ENCODE data around the gene FTMT. TPM values are rescaled to one million over a fixed set of nuclear protein-coding genes. Genes with fewer than 3 reads are reported as not detected.

The FTMT gene
- total RNA-seq, 2 experiments from 2014 or later: not detected

DNA sequence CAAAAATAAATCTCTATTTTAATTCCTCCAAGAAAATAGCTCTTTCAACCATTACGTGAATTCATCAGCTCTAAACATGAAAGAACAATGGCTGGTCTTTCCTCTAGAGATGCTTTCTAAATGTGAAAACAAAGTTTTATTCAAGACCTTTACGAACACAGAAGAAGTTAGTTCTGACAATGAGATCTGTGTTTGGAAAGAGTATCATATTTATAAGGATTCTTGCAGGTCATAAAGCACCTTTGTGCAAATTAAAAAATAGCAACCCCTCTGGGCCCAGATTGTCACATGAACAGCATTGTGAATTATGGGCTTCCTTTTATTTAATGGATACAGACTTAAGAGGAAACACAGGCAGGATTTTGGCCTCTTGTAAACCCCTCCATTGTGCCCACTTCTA, 17.7 kb upstream of the FTMT start:
- no peaks in the 10 kb centered on the region for H3K36me3 ChIP-seq (ENCODE audit: insufficient read depth, low read length)
- no peaks in the 10 kb centered on the region for H4K20me1 ChIP-seq (ENCODE audit: insufficient read depth, low read length)
- H3K4me3 ChIP-seq (ENCODE audit: low read depth, low read length, poor library complexity, severe bottlenecking): no peak overlapping the region
- H3K79me2 ChIP-seq (ENCODE audit: insufficient read depth, low read depth, low read length): no peaks in the 10 kb centered on the region
- intact Hi-C loops (cut with micrococcal nuclease; ENCODE audit: unreplicated experiment): no loop called here
- TF ChIP-seq, protein P1, sequence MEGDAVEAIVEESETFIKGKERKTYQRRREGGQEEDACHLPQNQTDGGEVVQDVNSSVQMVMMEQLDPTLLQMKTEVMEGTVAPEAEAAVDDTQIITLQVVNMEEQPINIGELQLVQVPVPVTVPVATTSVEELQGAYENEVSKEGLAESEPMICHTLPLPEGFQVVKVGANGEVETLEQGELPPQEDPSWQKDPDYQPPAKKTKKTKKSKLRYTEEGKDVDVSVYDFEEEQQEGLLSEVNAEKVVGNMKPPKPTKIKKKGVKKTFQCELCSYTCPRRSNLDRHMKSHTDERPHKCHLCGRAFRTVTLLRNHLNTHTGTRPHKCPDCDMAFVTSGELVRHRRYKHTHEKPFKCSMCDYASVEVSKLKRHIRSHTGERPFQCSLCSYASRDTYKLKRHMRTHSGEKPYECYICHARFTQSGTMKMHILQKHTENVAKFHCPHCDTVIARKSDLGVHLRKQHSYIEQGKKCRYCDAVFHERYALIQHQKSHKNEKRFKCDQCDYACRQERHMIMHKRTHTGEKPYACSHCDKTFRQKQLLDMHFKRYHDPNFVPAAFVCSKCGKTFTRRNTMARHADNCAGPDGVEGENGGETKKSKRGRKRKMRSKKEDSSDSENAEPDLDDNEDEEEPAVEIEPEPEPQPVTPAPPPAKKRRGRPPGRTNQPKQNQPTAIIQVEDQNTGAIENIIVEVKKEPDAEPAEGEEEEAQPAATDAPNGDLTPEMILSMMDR (conservative IDR thresholded peaks at IDR 0.05; ENCODE audit: low read length): no peak
- TF ChIP-seq EZH2phosphoT487 (IDR thresholded peaks at IDR 0.05; ENCODE audit: borderline replicate concordance, low read depth, low read length): no peak
- no peak overlapping the region for H3K4me2 ChIP-seq (ENCODE audit: low read length)
- DNase-seq (ENCODE audit: low spot score): no peak
- BruUV-seq (replicated peaks): no TSS peak
- POLR2A ChIA-PET: interaction anchor here (1.4 kb wide), 1 partner anchor 15 kb away, joined by 3 read pairs; no protein-coding TSS in a partner anchor
- no peaks in the 10 kb centered on the region for H3K9me2 ChIP-seq (ENCODE audit: insufficient read depth, low read length)
- no peaks in the 10 kb centered on the region for H3K9me3 ChIP-seq (ENCODE audit: low read length)
- CTCF ChIA-PET (ENCODE audit: unreplicated experiment): no interaction called here
- no peak overlapping the region for H2AFZ ChIP-seq (ENCODE audit: low read length)
- H3K4me1 ChIP-seq (ENCODE audit: insufficient read depth, low read length, poor library complexity, severe bottlenecking): no peaks in the 10 kb centered on the region
- no peak overlapping the region for H3K27ac ChIP-seq (ENCODE audit: low read depth, low read length, poor library complexity, severe bottlenecking)

DNA sequence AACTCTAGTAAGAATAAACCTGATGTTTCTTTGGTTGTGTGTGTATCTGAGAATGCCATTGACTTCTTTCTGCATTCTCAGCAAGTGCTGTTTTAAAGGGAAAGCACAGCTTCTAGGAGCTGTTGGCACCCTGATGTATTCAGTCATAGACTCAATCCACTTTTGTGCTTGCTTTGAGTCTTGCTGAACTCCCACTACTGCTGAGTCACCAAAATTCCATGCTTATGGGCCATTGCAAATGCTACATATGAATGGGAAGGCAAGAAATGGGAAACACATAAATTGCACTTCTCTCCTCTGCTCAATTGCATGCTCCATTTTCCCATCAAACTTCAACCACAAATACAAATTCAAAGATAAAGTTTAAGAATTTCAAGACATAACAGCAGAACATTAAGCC, 9.8 kb upstream of the FTMT start:
- POLR2A ChIA-PET: interaction anchor here (1.1 kb wide), 1 partner anchor 30 kb away, joined by 3 read pairs; no protein-coding TSS in a partner anchor
- TF ChIP-seq, protein P1 (conservative IDR thresholded peaks at IDR 0.05; ENCODE audit: low read length): no peak
- TF ChIP-seq EZH2phosphoT487 (IDR thresholded peaks at IDR 0.05; ENCODE audit: borderline replicate concordance, low read depth, low read length): no peak

DNA sequence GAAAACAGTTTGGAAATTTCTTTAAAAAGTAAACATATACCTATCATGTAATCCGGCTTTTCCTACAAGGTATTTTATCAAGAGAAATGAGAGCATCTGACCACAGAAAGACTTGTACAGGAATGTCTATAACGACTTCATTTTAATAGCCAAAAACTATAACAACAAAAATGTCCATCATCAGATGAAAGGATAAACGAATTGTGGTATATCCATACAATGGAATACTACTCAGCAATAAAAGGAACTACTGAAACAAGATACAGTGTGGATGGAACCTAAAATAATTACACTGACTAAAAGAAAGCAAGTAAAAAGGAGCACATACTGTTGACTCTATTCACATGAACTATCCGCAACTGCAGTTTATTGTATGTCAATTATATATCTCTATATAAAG, 1.4 kb upstream of the FTMT start:
- Histone ChIP-seq H3K36me3 (ENCODE audit: insufficient read depth, low read length) (no peaks in the 10 kb centered on the region), H3K4me3 (ENCODE audit: low read depth, low read length, poor library complexity, severe bottlenecking) (no peak overlapping the region), H3K27ac (ENCODE audit: low read depth, low read length, poor library complexity, severe bottlenecking) (no peak overlapping the region), H3K4me2 (ENCODE audit: low read length) (no peak overlapping the region), H3K9me2 (ENCODE audit: insufficient read depth, low read length) (no peaks in the 10 kb centered on the region), H3K9me3 (ENCODE audit: low read length) (no peaks in the 10 kb centered on the region), H3K79me2 (ENCODE audit: insufficient read depth, low read depth, low read length) (no peaks in the 10 kb centered on the region), H3K4me1 (ENCODE audit: insufficient read depth, low read length, poor library complexity, severe bottlenecking) (no peaks in the 10 kb centered on the region), H4K20me1 (ENCODE audit: insufficient read depth, low read length) (no peaks in the 10 kb centered on the region), H2AFZ (ENCODE audit: low read length) (no peak overlapping the region)
- intact Hi-C loops (cut with micrococcal nuclease; ENCODE audit: unreplicated experiment): no loop called here
- ChIA-PET CTCF (ENCODE audit: unreplicated experiment) (interaction anchor here (0.6 kb wide), 1 partner anchor 1827 kb away, joined by 3 read pairs; no protein-coding TSS in a partner anchor), POLR2A (no interaction called here)
- no TSS peak for BruUV-seq (replicated peaks)
- no peak for DNase-seq (ENCODE audit: low spot score)
- TF ChIP-seq, protein P1 (conservative IDR thresholded peaks at IDR 0.05; ENCODE audit: low read length): no peak
- TF ChIP-seq EZH2phosphoT487 (IDR thresholded peaks at IDR 0.05; ENCODE audit: borderline replicate concordance, low read depth, low read length): no peak

More for the DNA sequence above, 9.8 kb upstream of the FTMT start:
- DNase-seq (ENCODE audit: low spot score): no peak
- H3K9me3 ChIP-seq (ENCODE audit: low read length): no peaks in the 10 kb centered on the region
- intact Hi-C loops (cut with micrococcal nuclease; ENCODE audit: unreplicated experiment): no loop called here
- BruUV-seq (replicated peaks): no TSS peak
- H3K4me3 ChIP-seq (ENCODE audit: low read depth, low read length, poor library complexity, severe bottlenecking): no peak overlapping the region
- no peak overlapping the region for H3K27ac ChIP-seq (ENCODE audit: low read depth, low read length, poor library complexity, severe bottlenecking)
- H3K9me2 ChIP-seq (ENCODE audit: insufficient read depth, low read length): no peaks in the 10 kb centered on the region
- H3K79me2 ChIP-seq (ENCODE audit: insufficient read depth, low read depth, low read length): no peaks in the 10 kb centered on the region
- no peaks in the 10 kb centered on the region for H3K4me1 ChIP-seq (ENCODE audit: insufficient read depth, low read length, poor library complexity, severe bottlenecking)
- no peaks in the 10 kb centered on the region for H3K36me3 ChIP-seq (ENCODE audit: insufficient read depth, low read length)
- H3K4me2 ChIP-seq (ENCODE audit: low read length): no peak overlapping the region
- no peak overlapping the region for H2AFZ ChIP-seq (ENCODE audit: low read length)
- no peaks in the 10 kb centered on the region for H4K20me1 ChIP-seq (ENCODE audit: insufficient read depth, low read length)
- CTCF ChIA-PET (ENCODE audit: unreplicated experiment): no interaction called here
